GM06990 (cell line): ENCODE data around the gene OPN4.
A peak's percentile ranks its signal among the peaks of the same experiment; 100 is the strongest.
"Not testable (repeated sequence)": the region's sequence is repeated elsewhere in the genome, so short reads cannot be mapped to it uniquely, and the experiment has no call there.

Experiments
- DNase-seq: peaks from one replicate; pipeline ENCODE4 v3.0.0-alpha.2; 2011; ENCODE audit not compliant: insufficient read length; ENCODE audit errors: extremely low read depth
- H3K27me3 ChIP-seq: replicated peaks from 2 replicates; pipeline ENCODE4 v1.6.0; 2011; ENCODE audit warnings: low read length; ENCODE audit not compliant: control insufficient read depth, insufficient read depth
- H3K36me3 ChIP-seq: 2 replicates; pipeline ENCODE4 v1.5.1; 2011; ENCODE audit warnings: low read length; ENCODE audit not compliant: control insufficient read depth, insufficient read depth
- H3K4me3 ChIP-seq: replicated peaks from 2 replicates; pipeline ENCODE4 v1.5.1; 2011; ENCODE audit warnings: low read depth, mild to moderate bottlenecking, control low read depth, low read length
- TF ChIP-seq, protein P1 (sequence below): IDR thresholded peaks from 2 replicates; pipeline ENCODE4 v1.5.1; 2011; ENCODE audit warnings: low read length, control low read depth, mild to moderate bottlenecking, inconsistent platforms; ENCODE audit not compliant: insufficient read depth, poor library complexity, severe bottlenecking

OPN4 gene

GRCh38 chr10:86644152-86644793 lies 10.1 kb upstream of the OPN4 start:
- TF ChIP-seq, protein P1, sequence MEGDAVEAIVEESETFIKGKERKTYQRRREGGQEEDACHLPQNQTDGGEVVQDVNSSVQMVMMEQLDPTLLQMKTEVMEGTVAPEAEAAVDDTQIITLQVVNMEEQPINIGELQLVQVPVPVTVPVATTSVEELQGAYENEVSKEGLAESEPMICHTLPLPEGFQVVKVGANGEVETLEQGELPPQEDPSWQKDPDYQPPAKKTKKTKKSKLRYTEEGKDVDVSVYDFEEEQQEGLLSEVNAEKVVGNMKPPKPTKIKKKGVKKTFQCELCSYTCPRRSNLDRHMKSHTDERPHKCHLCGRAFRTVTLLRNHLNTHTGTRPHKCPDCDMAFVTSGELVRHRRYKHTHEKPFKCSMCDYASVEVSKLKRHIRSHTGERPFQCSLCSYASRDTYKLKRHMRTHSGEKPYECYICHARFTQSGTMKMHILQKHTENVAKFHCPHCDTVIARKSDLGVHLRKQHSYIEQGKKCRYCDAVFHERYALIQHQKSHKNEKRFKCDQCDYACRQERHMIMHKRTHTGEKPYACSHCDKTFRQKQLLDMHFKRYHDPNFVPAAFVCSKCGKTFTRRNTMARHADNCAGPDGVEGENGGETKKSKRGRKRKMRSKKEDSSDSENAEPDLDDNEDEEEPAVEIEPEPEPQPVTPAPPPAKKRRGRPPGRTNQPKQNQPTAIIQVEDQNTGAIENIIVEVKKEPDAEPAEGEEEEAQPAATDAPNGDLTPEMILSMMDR, result peak; percentile 6
- H3K36me3 ChIP-seq, result no peaks in the 10 kb centered on the region
- no peak overlapping the region for H3K4me3 ChIP-seq
- no peaks in the 10 kb centered on the region; the same call in 1 of the 2 replicates for H3K27me3 ChIP-seq
- DNase-seq, result no peak

GRCh38 chr10:86644794-86645445 lies 9.4 kb upstream of the OPN4 start:
- H3K4me3 ChIP-seq, result no peak overlapping the region
- H3K36me3 ChIP-seq, result no peaks in the 10 kb centered on the region
- DNase-seq, result no peak

GRCh38 chr10:86645621-86646165 lies 8.7 kb upstream of the OPN4 start:
- H3K4me3 ChIP-seq, DNase-seq, H3K36me3 ChIP-seq, H3K27me3 ChIP-seq: not testable (repeated sequence)

More at GRCh38 chr10:86644794-86645445, 9.4 kb upstream of the OPN4 start:
- TF ChIP-seq, protein P1, result no peak
- no peaks in the 10 kb centered on the region; the same call in 1 of the 2 replicates for H3K27me3 ChIP-seq

- TF ChIP-seq, protein P1, result no peak
- DNase-seq, result no peak
- no peaks in the 10 kb centered on the region for H3K36me3 ChIP-seq
- peaks cover 1% of the 10 kb centered on the region for H3K27me3 ChIP-seq
- no peak overlapping the region for H3K4me3 ChIP-seq
These were observed 7.8 kb upstream of the OPN4 start for GRCh38 chr10:86646532-86646931.

DNA sequence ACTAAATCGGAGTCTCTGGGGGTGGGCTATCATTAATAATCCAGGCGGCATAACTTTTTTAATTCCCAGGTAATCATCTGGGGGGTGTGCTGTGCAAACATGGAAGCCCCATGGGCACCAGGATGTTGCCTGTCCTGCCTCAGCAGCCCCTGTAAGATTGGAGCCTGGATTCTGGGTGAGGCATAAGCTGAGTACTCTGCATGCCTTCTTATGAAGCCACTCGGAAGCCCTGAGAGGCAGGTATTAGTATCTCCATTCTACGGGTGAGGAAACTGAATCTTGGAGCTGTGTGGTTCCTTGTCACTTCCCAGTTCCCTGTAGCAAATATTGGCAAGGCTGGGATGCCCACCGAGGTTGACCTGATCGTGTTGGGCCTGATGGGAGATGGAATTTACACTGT lies 7.4 kb upstream of the OPN4 start:
- TF ChIP-seq, protein P1, result no peak
- DNase-seq, result no peak
- Histone ChIP-seq H3K36me3 (no peaks in the 10 kb centered on the region), H3K27me3 (peaks cover 1% of the 10 kb centered on the region), H3K4me3 (no peak overlapping the region)
